Mesothelial cell of epicardium (in vitro differentiated cells): ENCODE data around the gene BEAN1. TPM values are rescaled to one million over a fixed set of nuclear protein-coding genes. Genes with fewer than 3 reads are reported as not detected.
A peak's percentile ranks its signal among the peaks of the same experiment; 100 is the strongest.

Experiments used
- DNase-seq, 2 experiments: peaks; one replicate each; pipeline ENCODE4 v3.0.0; 2021; ENCODE audit warnings: low spot score in 2 of 2; ENCODE audit not compliant: unreplicated experiment in 2 of 2
- H3K27ac Mint-ChIP-seq: 2 replicates; pipeline ENCODE4 v1.8.0; 2021; ENCODE audit warnings: mixed read lengths
- H3K27me3 Mint-ChIP-seq: 2 replicates; pipeline ENCODE4 v1.8.0; 2021; ENCODE audit warnings: low read depth, mixed read lengths
- H3K36me3 Mint-ChIP-seq: 2 replicates; pipeline ENCODE4 v1.8.0; 2021; ENCODE audit warnings: mixed read lengths
- H3K4me1 Mint-ChIP-seq: 2 replicates; pipeline ENCODE4 v1.8.0; 2021; ENCODE audit warnings: mixed read lengths
- H3K4me3 Mint-ChIP-seq: 2 replicates; pipeline ENCODE4 v1.8.0; 2021; ENCODE audit warnings: mild to moderate bottlenecking, moderate library complexity, mixed read lengths
- H3K9me3 Mint-ChIP-seq: 2 replicates; pipeline ENCODE4 v1.8.0; 2021; ENCODE audit warnings: mixed read lengths
- CTCF ChIP-seq: fragments of 200-600 bp; sonication (generic); IDR thresholded peaks from one replicate; pipeline ENCODE4 v1.5.0; 2021; ENCODE audit warnings: antibody characterized with exemption; ENCODE audit not compliant: unreplicated experiment
- total RNA-seq: library from RNA; stranded (reverse); gene quantifications from 3 replicates; pipeline ENCODE4 v1.2.1, GENCODE V29; 2021

BEAN1 gene
- total RNA-seq, 1 donor from 2014 or later: 1.1 TPM

GRCh38 chr16:66515596-66516508 lies 88.8 kb downstream of the BEAN1 start:
- peaks cover 28% of the 10 kb centered on the region for H3K36me3 Mint-ChIP-seq
- DNase-seq: no peak
- H3K4me1 Mint-ChIP-seq: peaks cover 11% of the 10 kb centered on the region
- H3K27me3 Mint-ChIP-seq: no peaks in the 10 kb centered on the region
- no peak overlapping the region for H3K4me3 Mint-ChIP-seq
- H3K27ac Mint-ChIP-seq: peak overlapping the region; percentile 94
- H3K9me3 Mint-ChIP-seq: no peaks in the 10 kb centered on the region
- no peak for TF ChIP-seq CTCF

GRCh38 chr16:66516509-66516807 lies 89.4 kb downstream of the BEAN1 start:
- Mint-ChIP-seq H3K27ac (peak overlapping the region; percentile 94), H3K27me3 (no peaks in the 10 kb centered on the region)
- no peak for TF ChIP-seq CTCF

GRCh38 chr16:66516808-66517585 lies 89.9 kb downstream of the BEAN1 start:
- peaks cover 27% of the 10 kb centered on the region for H3K36me3 Mint-ChIP-seq
- no peak for TF ChIP-seq CTCF
- DNase-seq: no peak

More at GRCh38 chr16:66516509-66516807, 89.4 kb downstream of the BEAN1 start:
- H3K4me1 Mint-ChIP-seq: peaks cover 11% of the 10 kb centered on the region
- H3K4me3 Mint-ChIP-seq: no peak overlapping the region
- no peak for DNase-seq
- no peaks in the 10 kb centered on the region for H3K9me3 Mint-ChIP-seq
- peaks cover 28% of the 10 kb centered on the region for H3K36me3 Mint-ChIP-seq

GRCh38 chr16:66517586-66518263 lies 90.6 kb downstream of the BEAN1 start:
- no peak for DNase-seq
- no peaks in the 10 kb centered on the region for H3K27me3 Mint-ChIP-seq
- H3K4me3 Mint-ChIP-seq: no peak overlapping the region
- peak overlapping the region; percentile 94 for H3K27ac Mint-ChIP-seq
- peaks cover 9% of the 10 kb centered on the region for H3K4me1 Mint-ChIP-seq
- TF ChIP-seq CTCF: no peak
- peaks cover 26% of the 10 kb centered on the region for H3K36me3 Mint-ChIP-seq
- no peaks in the 10 kb centered on the region for H3K9me3 Mint-ChIP-seq

More at GRCh38 chr16:66516808-66517585, 89.9 kb downstream of the BEAN1 start:
- no peak overlapping the region for H3K4me3 Mint-ChIP-seq
- H3K27ac Mint-ChIP-seq: peak overlapping the region; percentile 94
- H3K27me3 Mint-ChIP-seq: no peaks in the 10 kb centered on the region
- peaks cover 9% of the 10 kb centered on the region for H3K4me1 Mint-ChIP-seq
- H3K9me3 Mint-ChIP-seq: no peaks in the 10 kb centered on the region

GRCh38 chr16:66519482-66520373 lies 92.6 kb downstream of the BEAN1 start:
- no peak for TF ChIP-seq CTCF
- Mint-ChIP-seq H3K27me3 (no peaks in the 10 kb centered on the region), H3K36me3 (peaks cover 15% of the 10 kb centered on the region), H3K27ac (no peak overlapping the region), H3K9me3 (no peaks in the 10 kb centered on the region), H3K4me1 (peaks cover 9% of the 10 kb centered on the region), H3K4me3 (no peak overlapping the region)
- DNase-seq: no peak
